Stimulated activated CD8-positive, alpha-beta memory T cell treated with anti-CD3 and anti-CD28 coated beads, Interleukin-4, amount 100 ng/mL, for 24 hours (primary cell): ENCODE data around the gene FASLG.
"Not testable (repeated sequence)": the region's sequence is repeated elsewhere in the genome, so short reads cannot be mapped to it uniquely, and the experiment has no call there.

ENCODE experiments used
- DNase-seq: peaks from one replicate; pipeline ENCODE4 v3.0.0-alpha.2; 2020; ENCODE audit warnings: low read depth

Gene FASLG

GRCh38 chr1:172686143-172686542, 27.2 kb downstream of the FASLG start:
- DNase-seq = no peak

DNA sequence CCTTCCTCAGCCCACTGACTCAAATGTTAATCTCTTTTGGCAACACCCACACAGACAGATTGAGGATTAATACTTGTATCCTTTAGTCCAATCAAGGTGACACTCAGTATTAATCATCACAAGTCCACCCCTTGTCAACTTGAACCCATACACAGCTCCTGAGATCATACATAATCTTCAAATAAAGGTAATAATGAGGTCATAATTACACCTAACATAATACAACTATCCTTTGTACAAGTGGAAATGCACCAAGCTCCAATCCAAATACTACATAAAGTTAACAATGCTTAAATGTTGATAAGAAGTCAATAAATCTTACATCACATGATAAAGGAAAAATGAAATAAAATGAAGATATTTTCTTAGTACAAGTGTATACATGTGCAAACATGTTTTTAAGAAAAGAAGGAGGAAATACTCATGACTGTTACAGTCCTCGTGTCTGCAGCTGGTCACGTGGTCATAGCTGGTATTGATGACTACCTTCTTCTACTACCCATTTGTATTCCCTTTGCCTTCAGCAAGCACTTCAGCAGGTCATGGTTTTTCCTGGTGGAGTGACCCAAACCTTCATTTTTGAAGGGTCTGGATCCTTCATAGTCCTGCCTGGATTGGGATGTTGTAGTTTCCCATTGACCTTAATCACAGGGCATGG, 29.7 kb downstream of the FASLG start:
- not testable (repeated sequence) for DNase-seq

GRCh38 chr1:172690925-172691324, 32.0 kb downstream of the FASLG start:
- DNase-seq = not testable (repeated sequence)

DNA sequence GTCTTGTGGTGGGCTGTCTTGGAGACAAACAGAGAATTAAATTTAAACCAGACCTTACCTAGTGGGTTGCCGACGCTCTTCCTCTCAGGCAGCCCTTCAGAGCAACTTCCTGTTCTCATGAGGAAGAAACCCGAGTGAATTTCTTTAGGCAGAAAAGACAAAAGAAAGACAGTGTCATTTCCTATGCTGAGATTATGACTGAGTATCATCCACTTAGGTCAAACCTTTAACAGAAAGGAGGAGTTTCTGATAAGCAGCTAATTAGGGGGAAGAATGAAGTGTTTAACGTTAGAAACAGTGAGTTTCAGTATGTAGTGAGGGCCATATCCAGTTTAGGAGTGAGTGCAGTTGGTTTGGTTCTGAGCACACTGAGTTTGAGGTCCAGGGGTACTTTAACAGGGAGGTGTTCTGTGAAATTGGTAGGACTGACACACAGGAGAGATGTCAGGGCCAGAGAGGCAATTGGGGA, 38.7 kb downstream of the FASLG start:
- no peak for DNase-seq

GRCh38 chr1:172698224-172698623, 39.3 kb downstream of the FASLG start:
- DNase-seq = no peak

GRCh38 chr1:172699111-172699510, 40.2 kb downstream of the FASLG start:
- DNase-seq = peak; percentile 49

GRCh38 chr1:172699695-172700227, 40.9 kb downstream of the FASLG start:
- DNase-seq = no peak

DNA sequence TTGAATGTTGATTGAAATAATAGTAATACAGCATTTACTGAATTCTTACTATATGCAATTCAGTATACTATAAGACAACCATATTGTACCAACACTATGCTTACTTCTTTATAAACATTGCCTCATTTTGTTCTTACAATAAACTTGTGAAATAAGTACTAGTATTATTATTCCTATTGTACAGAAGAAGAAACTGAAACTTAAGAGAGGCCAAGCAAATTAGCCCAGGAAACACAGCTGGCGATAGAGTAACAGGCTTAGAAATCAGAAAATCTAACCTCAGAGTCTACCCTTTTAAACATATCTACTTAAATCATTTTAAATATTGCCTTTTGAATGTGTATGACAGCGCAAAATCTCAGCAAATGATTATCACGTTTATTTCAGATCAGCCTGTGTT, 41.7 kb downstream of the FASLG start:
- DNase-seq = no peak

- DNase-seq = no peak
Measured at GRCh38 chr1:172704001-172704400, 45.1 kb downstream of the FASLG start.

DNA sequence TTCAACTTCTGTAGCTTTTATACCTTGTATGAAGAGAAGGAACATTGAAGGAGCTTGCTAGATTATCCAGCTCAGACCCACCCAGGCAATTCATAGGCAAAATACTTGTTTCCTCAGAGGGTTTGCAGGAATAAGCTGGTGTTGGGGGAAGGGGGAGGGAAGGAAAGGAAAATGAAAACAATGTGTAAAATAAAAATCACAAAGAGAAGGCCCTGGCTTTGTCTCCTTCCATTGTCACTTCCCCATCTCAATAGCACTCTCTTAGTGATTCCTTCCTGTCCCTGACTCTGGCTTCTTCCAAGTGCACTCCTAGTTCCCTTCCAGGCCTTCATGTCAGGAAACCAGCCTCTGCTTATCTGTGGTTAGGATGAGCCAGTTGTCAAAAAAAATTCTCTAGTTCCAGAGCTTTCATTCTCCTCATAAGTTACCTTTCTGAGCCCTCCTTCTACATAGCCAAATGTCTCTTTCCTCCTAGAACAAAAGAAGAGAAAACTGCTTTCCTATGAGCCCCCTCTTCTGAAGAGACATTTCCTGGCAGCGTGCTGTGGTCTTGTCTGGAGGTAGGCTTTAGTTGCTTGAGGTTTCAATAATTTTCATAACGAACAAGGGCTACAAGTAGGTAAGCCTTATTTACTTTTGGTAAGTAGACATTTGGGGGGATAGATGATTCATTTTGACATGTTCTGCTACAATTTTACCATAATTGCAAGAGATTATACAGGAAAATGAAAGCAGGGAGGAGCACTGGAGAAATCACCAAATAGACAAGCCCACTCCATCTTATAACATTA, 45.7 kb downstream of the FASLG start:
- DNase-seq = no peak

GRCh38 chr1:172708452-172708851, 49.5 kb downstream of the FASLG start:
- DNase-seq = no peak

GRCh38 chr1:172711558-172711957, 52.7 kb downstream of the FASLG start:
- DNase-seq = no peak

GRCh38 chr1:172713466-172713865, 54.6 kb downstream of the FASLG start:
- DNase-seq = no peak
